Heart left ventricle (tissue), 13 donors: ENCODE data around the gene TNS3.

Experiments used
- CTCF ChIP-seq, 12 donors: fragments of 200-600 bp; sonication (generic) in 4 of 12; IDR thresholded peaks; one replicate each; pipeline versions ENCODE4 v1.5.0 to v1.8.0; 2018 to 2022; ENCODE audit warnings: antibody characterized with exemption in 12 of 12, mild to moderate bottlenecking in 5 of 12
- POLR2A ChIP-seq, 2 donors: fragments of 450-650 bp; IDR thresholded peaks; one replicate each; pipeline ENCODE4 v1.6.1; 2017; ENCODE audit warnings: antibody characterized with exemption in 2 of 2, mild to moderate bottlenecking in 2 of 2, moderate library complexity in 2 of 2
- donor health status: ischemic (EF 13 %, LVEDD 7.1; RV severe dilation, severe dysfunction).
- donor health status: DM: no; HTN: yes; CAD: no.
- donor health status: DM: no; HTN: no; CAD: no.
- donor health status: ischemic (EF 25% LVEDD 6.9; RV normal size, moderate dysfunction).
- donor health status: ischemic (EF 25% LVEDD 5.7; RV mildly dilated, moderate dysfunction).
- donor health status: ischemic (EF 35%, LVEDD 5.7; RV mildly dilated, moderate dysfunction).
- donor health status: nonischemic (EF 11% LVEDD 7.7; RV severe dilation, severe dysfunction).
- donor health status: DM: yes; HTN: yes; CAD: no.
- donor health status: PGD.
- donor health status: ischemic (EF 29% LVEDD 5.4; RV normal size, mild dysfunction).
- donor health status: nonischemic (EF 23%, LVEDD 6.1; RV moderate dilation, normal function).

- TF ChIP-seq CTCF (IDR thresholded peaks at IDR 0.05): no peak
- no peak for TF ChIP-seq POLR2A (IDR thresholded peaks at IDR 0.05)
Measured at GRCh38 chr7:47591655-47592572, 10.0 kb upstream of the TNS3 start.
